Neural progenitor cell (in vitro differentiated cells): ENCODE measurements around the gene CCL27. TPM values are rescaled to one million over a fixed set of nuclear protein-coding genes. Genes with fewer than 3 reads are reported as not detected.

Source experiments
- DNase-seq: peaks from one replicate; pipeline ENCODE4 v3.0.0-alpha.2; 2016; ENCODE audit warnings: low spot score
- H2AFZ ChIP-seq: fragments of 200-600 bp; sonication (generic); replicated peaks from 2 replicates; pipeline ENCODE4 v1.6.1; 2016; ENCODE audit warnings: antibody characterized with exemption
- H3F3A ChIP-seq: fragments of 200-600 bp; sonication (generic); 2 replicates; pipeline ENCODE4 v1.6.1; 2016; ENCODE audit warnings: antibody characterized with exemption, low read depth
- H3K27ac ChIP-seq: fragments of 200-600 bp; sonication (generic); 2 replicates; pipeline ENCODE4 v1.5.1; 2016; ENCODE audit warnings: mild to moderate bottlenecking
- H3K27me3 ChIP-seq: fragments of 200-600 bp; sonication (generic); 2 replicates; pipeline ENCODE4 v1.6.1; 2016; ENCODE audit warnings: mild to moderate bottlenecking, moderate library complexity
- H3K36me3 ChIP-seq: fragments of 200-600 bp; sonication (generic); 2 replicates; pipeline ENCODE4 v1.5.1; 2016
- H3K4me1 ChIP-seq: fragments of 200-600 bp; sonication (generic); 2 replicates; pipeline ENCODE4 v1.6.1; 2016; ENCODE audit warnings: mixed run types
- H3K4me2 ChIP-seq: fragments of 200-600 bp; sonication (generic); 2 replicates; pipeline ENCODE4 v1.6.1; 2016
- H3K4me3 ChIP-seq: fragments of 200-600 bp; sonication (generic); 2 replicates; pipeline ENCODE4 v1.5.1; 2016
- H3K79me2 ChIP-seq: fragments of 200-600 bp; sonication (generic); 2 replicates; pipeline ENCODE4 v1.6.1; 2016; ENCODE audit warnings: low read depth
- H3K9ac ChIP-seq: fragments of 200-600 bp; sonication (generic); 2 replicates; pipeline ENCODE4 v1.6.1; 2016
- H3K9me3 ChIP-seq: fragments of 200-600 bp; sonication (generic); 2 replicates; pipeline ENCODE4 v1.5.1; 2016; ENCODE audit warnings: low read depth
- H4K20me1 ChIP-seq: fragments of 200-600 bp; sonication (generic); 2 replicates; pipeline ENCODE4 v1.6.1; 2016; ENCODE audit warnings: low read depth
- H3K27ac Mint-ChIP-seq: 3 replicates; pipeline ENCODE4 v1.8.0; 2021; ENCODE audit warnings: mixed read lengths
- H3K27me3 Mint-ChIP-seq: 2 replicates; pipeline ENCODE4 v1.8.0; 2022; ENCODE audit warnings: low read depth, mild to moderate bottlenecking, inconsistent platforms, moderate library complexity, mixed read lengths; ENCODE audit not compliant: insufficient read depth
- H3K36me3 Mint-ChIP-seq: 3 replicates; pipeline ENCODE4 v1.8.0; 2021; ENCODE audit warnings: mixed read lengths
- H3K4me1 Mint-ChIP-seq: 3 replicates; pipeline ENCODE4 v1.8.0; 2021; ENCODE audit warnings: mixed read lengths
- H3K4me3 Mint-ChIP-seq: 3 replicates; pipeline ENCODE4 v1.8.0; 2021; ENCODE audit warnings: mild to moderate bottlenecking, moderate library complexity, mixed read lengths
- H3K9me3 Mint-ChIP-seq: 3 replicates; pipeline ENCODE4 v1.8.0; 2020; ENCODE audit warnings: mixed read lengths
- CTCF ChIP-seq: fragments of 200-600 bp; sonication (generic); IDR thresholded peaks from 2 replicates; pipeline ENCODE4 v1.5.1; 2017; ENCODE audit warnings: antibody characterized with exemption, mild to moderate bottlenecking
- EZH2 ChIP-seq: fragments of 200-600 bp; sonication (generic); IDR thresholded peaks from 2 replicates; pipeline ENCODE4 v1.6.1; 2017; ENCODE audit warnings: antibody characterized with exemption, mild to moderate bottlenecking, moderate library complexity
- EZH2phosphoT487 ChIP-seq: fragments of 200-600 bp; sonication (generic); IDR thresholded peaks from 2 replicates; pipeline ENCODE4 v1.6.1; 2017; ENCODE audit warnings: antibody characterized with exemption
- total RNA-seq: library from RNA; depleted of rRNA; stranded (reverse); fragments of >200 nt; gene quantifications from 2 replicates; pipeline ENCODE4 v1.2.3, GENCODE V29; 2015; ENCODE audit warnings: low replicate concordance

CCL27 gene
- total RNA-seq, 1 donor from 2014 or later: 0.67 TPM

GRCh38 chr9:34701023-34701768 is 38.7 kb upstream of the CCL27 start:
- H2AFZ ChIP-seq: peak overlapping the region; percentile 92
- H3K27ac Mint-ChIP-seq: no peak overlapping the region
- H3K4me1 ChIP-seq: peaks cover 5% of the 10 kb centered on the region
- H3K4me2 ChIP-seq: peak overlapping the region; percentile 84
- peaks cover 3% of the 10 kb centered on the region for H3F3A ChIP-seq
- H3K4me3 Mint-ChIP-seq: peak overlapping the region; percentile 68
- H3K27ac ChIP-seq: no peak overlapping the region
- peaks cover 25% of the 10 kb centered on the region for H3K27me3 Mint-ChIP-seq
- H3K9me3 Mint-ChIP-seq: no peaks in the 10 kb centered on the region
- H3K4me3 ChIP-seq: peak overlapping the region; percentile 58
- H4K20me1 ChIP-seq: no peaks in the 10 kb centered on the region
- TF ChIP-seq EZH2phosphoT487 (no peak), CTCF (peak; percentile 94), EZH2 (peak; percentile 54)
- no peak overlapping the region for H3K9ac ChIP-seq
- no peaks in the 10 kb centered on the region for H3K36me3 Mint-ChIP-seq
- peaks cover 6% of the 10 kb centered on the region for H3K4me1 Mint-ChIP-seq
- peak; percentile 91 for DNase-seq
- no peaks in the 10 kb centered on the region for H3K36me3 ChIP-seq
- H3K27me3 ChIP-seq: peaks cover 57% of the 10 kb centered on the region
- no peaks in the 10 kb centered on the region for H3K9me3 ChIP-seq
- H3K79me2 ChIP-seq: no peaks in the 10 kb centered on the region

- Histone ChIP-seq H2AFZ (no peak overlapping the region), H3K36me3 (no peaks in the 10 kb centered on the region), H3K4me3 (no peak overlapping the region), H3K4me1 (peaks cover 4% of the 10 kb centered on the region), H3K27ac (no peak overlapping the region), H3K27me3 (peaks cover 26% of the 10 kb centered on the region), H3K9ac (no peak overlapping the region), H3K4me2 (no peak overlapping the region), H3K79me2 (no peaks in the 10 kb centered on the region), H4K20me1 (no peaks in the 10 kb centered on the region), H3K9me3 (no peaks in the 10 kb centered on the region), H3F3A (no peaks in the 10 kb centered on the region)
- Mint-ChIP-seq H3K4me3 (no peak overlapping the region), H3K36me3 (peaks cover 2% of the 10 kb centered on the region), H3K27ac (no peak overlapping the region), H3K9me3 (peaks cover 3% of the 10 kb centered on the region), H3K27me3 (peaks cover 9% of the 10 kb centered on the region), H3K4me1 (no peaks in the 10 kb centered on the region)
- DNase-seq: no peak
- TF ChIP-seq EZH2 (no peak), EZH2phosphoT487 (no peak), CTCF (no peak)
Measured at GRCh38 chr9:34694811-34695210, 32.4 kb upstream of the CCL27 start.

- Mint-ChIP-seq H3K4me3 (no peak overlapping the region), H3K4me1 (no peaks in the 10 kb centered on the region), H3K9me3 (peaks cover 3% of the 10 kb centered on the region), H3K36me3 (peaks cover 4% of the 10 kb centered on the region), H3K27me3 (peaks cover 6% of the 10 kb centered on the region), H3K27ac (no peak overlapping the region)
- TF ChIP-seq EZH2phosphoT487 (no peak), CTCF (no peak), EZH2 (no peak)
- H2AFZ ChIP-seq: no peak overlapping the region
- no peak overlapping the region for H3K9ac ChIP-seq
- no peaks in the 10 kb centered on the region for H3F3A ChIP-seq
- H4K20me1 ChIP-seq: no peaks in the 10 kb centered on the region
- no peaks in the 10 kb centered on the region for H3K36me3 ChIP-seq
- no peaks in the 10 kb centered on the region for H3K79me2 ChIP-seq
- no peak overlapping the region for H3K4me2 ChIP-seq
- H3K4me1 ChIP-seq: peaks cover 4% of the 10 kb centered on the region
- peaks cover 13% of the 10 kb centered on the region for H3K27me3 ChIP-seq
- H3K27ac ChIP-seq: no peak overlapping the region
- no peak for DNase-seq
- H3K4me3 ChIP-seq: no peak overlapping the region
- H3K9me3 ChIP-seq: no peaks in the 10 kb centered on the region
Measured at GRCh38 chr9:34693560-34693959, 31.1 kb upstream of the CCL27 start.
